ENCODE measurements around the gene B4GALNT4.

The B4GALNT4 gene

GRCh38 chr11:350723-351255 lies 18.5 kb upstream of the B4GALNT4 start:
- TF ChIP-seq CTCF (conservative IDR thresholded peaks at IDR 0.05; ENCODE audit: low read depth, low read length): no peak
- H3K4me3 ChIP-seq (ENCODE audit: low read length): no peak overlapping the region
- peak; percentile 77 for DNase-seq (ENCODE audit: low read depth)

DNA sequence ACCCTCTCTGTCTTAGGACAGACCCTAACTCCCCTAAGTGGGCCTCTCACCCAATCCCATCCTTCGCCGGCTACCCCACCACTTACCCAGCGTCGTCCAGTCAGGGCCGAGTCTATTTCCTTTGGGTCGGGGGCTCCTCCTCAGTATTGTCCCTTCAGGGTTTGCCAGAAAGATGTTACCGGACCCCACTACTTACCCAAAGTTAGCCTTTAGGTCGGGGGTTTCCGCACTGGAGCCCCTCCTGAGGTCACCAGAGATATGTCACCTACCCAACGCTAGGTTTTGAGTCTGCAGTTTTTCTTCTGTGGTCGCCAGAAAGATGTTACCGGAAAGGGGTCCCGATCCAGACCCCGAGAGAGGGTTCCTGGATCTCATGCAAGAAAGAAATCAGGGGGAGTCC lies 17.9 kb upstream of the B4GALNT4 start:
- TF ChIP-seq CTCF (conservative IDR thresholded peaks at IDR 0.05; ENCODE audit: low read depth, low read length): no peak
- H3K4me3 ChIP-seq (ENCODE audit: low read length): no peak overlapping the region
- no peak for DNase-seq (ENCODE audit: low read depth)

DNA sequence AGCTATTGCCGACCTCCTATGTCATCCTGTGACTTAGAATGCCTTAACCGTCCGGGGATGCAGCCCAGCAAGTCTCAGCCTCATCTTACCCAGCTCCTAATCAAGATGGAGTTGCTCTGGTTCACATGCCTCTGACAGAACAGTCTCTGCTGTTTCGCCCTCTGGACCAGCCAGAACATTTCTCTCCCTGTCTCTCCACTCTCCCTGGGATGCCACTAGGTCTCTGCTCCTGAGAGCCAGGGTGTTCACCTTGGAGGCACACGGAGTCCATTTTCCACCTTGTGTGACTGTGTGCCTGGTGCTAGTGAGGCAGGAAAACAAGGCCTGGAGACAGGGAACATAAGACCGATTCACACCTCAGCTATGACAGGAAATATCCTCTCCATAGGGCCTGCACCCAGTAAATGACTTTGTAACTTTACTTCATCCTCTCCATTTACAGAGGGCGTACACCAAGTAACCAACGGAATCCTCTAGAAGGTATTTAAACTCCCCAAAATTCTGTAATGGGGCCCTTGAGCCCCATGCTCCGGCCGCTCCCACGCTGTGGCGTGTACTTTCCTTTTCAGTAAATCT lies 16.8 kb upstream of the B4GALNT4 start:
- no peak for TF ChIP-seq CTCF (conservative IDR thresholded peaks at IDR 0.05; ENCODE audit: low read depth, low read length)
- DNase-seq (ENCODE audit: low read depth): no peak
- no peak overlapping the region for H3K4me3 ChIP-seq (ENCODE audit: low read length)

DNA sequence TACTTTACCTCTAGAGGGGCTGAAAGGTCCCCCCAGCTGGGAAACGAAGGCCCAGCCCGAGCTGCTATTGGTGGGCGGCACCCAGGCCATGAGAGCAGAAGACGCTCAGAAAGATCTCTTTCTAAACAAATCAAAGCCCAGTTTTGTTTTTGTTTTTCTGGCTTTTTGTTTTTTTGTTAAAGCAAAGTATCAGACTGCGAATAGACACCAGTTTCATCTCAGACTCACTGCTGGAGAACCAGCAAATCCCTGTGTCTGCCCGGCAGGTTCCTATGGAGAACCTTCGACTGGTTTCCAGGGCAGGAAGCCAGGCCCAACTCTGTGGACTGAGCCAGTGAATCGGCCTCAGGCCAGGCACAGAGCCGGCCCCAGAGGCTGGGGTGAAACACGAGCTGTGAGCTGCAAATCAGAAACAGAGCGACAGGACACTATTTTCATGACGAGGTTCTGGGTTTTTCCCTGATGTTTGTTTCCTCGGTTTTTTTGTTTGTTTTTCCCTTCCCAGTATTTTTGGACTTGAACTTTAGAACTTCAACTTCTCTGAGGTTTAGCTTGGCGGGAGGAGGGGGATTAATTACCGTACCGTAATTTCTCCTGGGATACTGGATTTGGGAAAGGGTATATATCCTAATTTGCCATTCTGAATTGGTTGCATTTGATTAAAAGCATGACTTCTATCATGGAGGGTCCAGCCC lies 16.0 kb upstream of the B4GALNT4 start:
- H3K4me3 ChIP-seq (ENCODE audit: low read length): no peak overlapping the region
- no peak for TF ChIP-seq CTCF (conservative IDR thresholded peaks at IDR 0.05; ENCODE audit: low read depth, low read length)
- DNase-seq (ENCODE audit: low read depth): no peak

DNA sequence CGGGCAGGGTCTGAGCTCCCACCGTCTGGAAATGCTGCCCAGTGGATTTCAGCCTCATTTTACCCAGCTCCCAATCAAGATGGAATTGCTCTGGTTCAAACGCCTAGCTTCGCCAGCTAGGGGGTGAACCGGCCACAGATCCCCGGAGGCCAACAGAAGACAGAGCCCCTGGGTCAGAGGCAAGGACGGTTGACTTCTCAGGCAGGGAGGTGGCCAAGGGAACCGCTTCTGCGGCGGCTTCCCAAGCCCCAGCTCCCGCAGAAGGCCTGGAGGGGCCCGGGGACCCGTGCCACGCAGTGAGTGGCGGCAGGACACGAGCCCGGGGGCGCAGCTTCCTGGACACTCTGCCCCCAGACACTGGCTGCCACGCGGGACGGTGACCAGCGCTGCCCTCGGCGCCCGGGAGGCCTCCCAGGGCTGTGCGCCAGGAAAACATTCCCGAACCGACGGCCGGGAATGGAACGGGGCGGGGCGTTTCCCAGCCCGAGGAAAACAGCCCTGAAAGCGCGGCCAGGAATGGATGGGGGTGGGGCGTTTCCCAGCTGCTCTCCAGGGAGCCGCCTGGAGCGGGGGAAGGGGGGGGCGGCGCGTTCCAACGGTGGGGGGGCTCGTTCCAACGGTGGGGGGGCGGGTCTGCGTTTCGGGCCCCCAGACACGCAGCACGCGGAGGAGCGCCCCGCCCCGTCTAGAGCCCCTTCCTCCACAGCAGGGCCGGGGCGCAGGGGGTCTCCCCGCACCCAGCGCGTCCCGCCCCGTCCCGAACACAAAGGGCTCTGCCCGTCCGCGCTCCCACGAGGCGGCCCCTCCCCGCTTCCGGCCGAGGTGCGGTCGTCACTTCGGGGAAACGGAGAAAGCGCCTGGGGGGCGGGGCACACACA lies 13.5 kb upstream of the B4GALNT4 start:
- peak; percentile 59 for DNase-seq (ENCODE audit: low read depth)
- peak overlapping the region; percentile 27 for H3K4me3 ChIP-seq (ENCODE audit: low read length)
- peak; percentile 1 for TF ChIP-seq CTCF (conservative IDR thresholded peaks at IDR 0.05; ENCODE audit: low read depth, low read length)

GRCh38 chr11:356610-357009 lies 12.7 kb upstream of the B4GALNT4 start:
- TF ChIP-seq CTCF (conservative IDR thresholded peaks at IDR 0.05; ENCODE audit: low read depth, low read length): no peak
- no peak for DNase-seq (ENCODE audit: low read depth)
- H3K4me3 ChIP-seq (ENCODE audit: low read length): no peak overlapping the region

Measured in retinal pigment epithelial cell (primary cell).